IMR-90 (cell line): ENCODE data around the gene EPOP. TPM values are rescaled to one million over a fixed set of nuclear protein-coding genes. Genes with fewer than 3 reads are reported as not detected.
A peak's percentile ranks its signal among the peaks of the same experiment; 100 is the strongest.

Experiments
- ATAC-seq: fragments of 200-7000 bp; cut with Tn5 transposase; 2 replicates; pipeline ENCODE4 v1.9.1; 2020; ENCODE audit warnings: low read depth, mild to moderate bottlenecking, moderate library complexity
- BruUV-seq: library from RNA; stranded (reverse); fragments of 400-500 nt; replicated peaks from 2 replicates; lab custom pipeline; 2021; lab: Mats Ljungman, UMichigan
- CTCF ChIA-PET: fragments of 300-600 bp; formaldehyde crosslinking; extraction: SDS; loops from one replicate; lab custom pipeline; 2021; ENCODE audit warnings: antibody characterized with exemption; lab: Yijun Ruan, JAX
- POLR2A ChIA-PET: fragments of 300-600 bp; sonication (Branson Sonifier 250); formaldehyde crosslinking; loops from one replicate; lab custom pipeline; 2022; ENCODE audit warnings: antibody characterized with exemption; ENCODE audit not compliant: unreplicated experiment; lab: Charles Lee
- DNase-seq: peaks from one replicate; pipeline ENCODE4 v3.0.0; 2013
- H2AFZ ChIP-seq: replicated peaks from 2 replicates; pipeline ENCODE3; 2013; ENCODE audit warnings: low read length, mild to moderate bottlenecking; ENCODE audit not compliant: poor library complexity
- H2AK5ac ChIP-seq: 2 replicates; pipeline ENCODE4 v1.6.1; 2013; ENCODE audit warnings: low read depth, low read length, inconsistent platforms
- H2AK9ac ChIP-seq: replicated peaks from 2 replicates; pipeline ENCODE3; 2013; ENCODE audit warnings: mild to moderate bottlenecking, low read depth, low read length, moderate library complexity; ENCODE audit not compliant: poor library complexity
- H2BK120ac ChIP-seq: 2 replicates; pipeline ENCODE4 v1.6.1; 2013; ENCODE audit warnings: low read depth, low read length, inconsistent platforms
- H2BK15ac ChIP-seq: 3 replicates; pipeline ENCODE4 v1.6.1; 2013; ENCODE audit warnings: low read depth, low read length, inconsistent platforms
- H2BK20ac ChIP-seq: 2 replicates; pipeline ENCODE4 v1.6.1; 2013; ENCODE audit warnings: low read depth, mild to moderate bottlenecking, inconsistent platforms, low read length, moderate library complexity
- H2BK5ac ChIP-seq: 2 replicates; pipeline ENCODE4 v1.6.1; 2013; ENCODE audit warnings: mild to moderate bottlenecking, low read depth, low read length, inconsistent platforms; ENCODE audit not compliant: poor library complexity, severe bottlenecking
- H3K14ac ChIP-seq: replicated peaks from 2 replicates; pipeline ENCODE4 v1.6.1; 2013; ENCODE audit warnings: low read depth, low read length, inconsistent platforms
- H3K18ac ChIP-seq: 2 replicates; pipeline ENCODE4 v1.6.1; 2013; ENCODE audit warnings: low read depth, low read length, control low read depth
- H3K23ac ChIP-seq: 2 replicates; pipeline ENCODE4 v1.6.1; 2013; ENCODE audit warnings: low read depth, low read length, inconsistent platforms
- H3K27ac ChIP-seq: 2 replicates; pipeline ENCODE4 v1.5.1; 2013; ENCODE audit warnings: mild to moderate bottlenecking, control low read depth, low read length; ENCODE audit not compliant: insufficient read depth
- H3K27me3 ChIP-seq: 2 replicates; pipeline ENCODE4 v1.6.1; 2013; ENCODE audit warnings: low read length; ENCODE audit not compliant: control insufficient read depth, insufficient read depth
- H3K36me3 ChIP-seq: 2 replicates; pipeline ENCODE4 v1.6.1; 2013; ENCODE audit warnings: low read length, mixed read lengths; ENCODE audit not compliant: control insufficient read depth, insufficient read depth
- H3K4ac ChIP-seq: 2 replicates; pipeline ENCODE4 v1.6.1; 2013; ENCODE audit warnings: low read depth, low read length, inconsistent platforms
- H3K4me1 ChIP-seq: 2 replicates; pipeline ENCODE4 v1.6.1; 2013; ENCODE audit warnings: low read length, mixed read lengths; ENCODE audit not compliant: control insufficient read depth, insufficient read depth
- H3K4me2 ChIP-seq: 2 replicates; pipeline ENCODE4 v1.6.1; 2013; ENCODE audit warnings: low read depth, mild to moderate bottlenecking, control low read depth, low read length, moderate library complexity
- H3K4me3 ChIP-seq: 2 replicates; pipeline ENCODE4 v1.5.1; 2013; ENCODE audit warnings: low read depth, mild to moderate bottlenecking, control low read depth, low read length, moderate library complexity; ENCODE audit not compliant: insufficient read depth
- H3K56ac ChIP-seq: 2 replicates; pipeline ENCODE4 v1.6.1; 2013; ENCODE audit warnings: low read length, inconsistent platforms; ENCODE audit not compliant: insufficient read depth; ENCODE audit errors: extremely low read depth
- H3K79me1 ChIP-seq, 2 experiments: 2 replicates each; pipeline ENCODE4 v1.6.1; 2013; ENCODE audit warnings: low read length in 2 of 2, inconsistent platforms in 1 of 2, low read depth in 1 of 2
- H3K9ac ChIP-seq: 2 replicates; pipeline ENCODE4 v1.6.1; 2013; ENCODE audit warnings: low read depth, low read length, control low read depth
- H3K9me1 ChIP-seq: 2 replicates; pipeline ENCODE4 v1.6.1; 2013; ENCODE audit warnings: low read length, inconsistent platforms; ENCODE audit not compliant: insufficient read depth
- H3K9me3 ChIP-seq: 2 replicates; pipeline ENCODE4 v1.6.1; 2013; ENCODE audit warnings: low read length; ENCODE audit not compliant: control insufficient read depth, insufficient read depth
- H4K20me1 ChIP-seq: 2 replicates; pipeline ENCODE4 v1.6.1; 2013; ENCODE audit warnings: low read length, inconsistent platforms; ENCODE audit not compliant: insufficient read depth
- H4K5ac ChIP-seq: 2 replicates; pipeline ENCODE4 v1.6.1; 2013; ENCODE audit warnings: mild to moderate bottlenecking, low read depth, low read length, control low read depth
- H4K8ac ChIP-seq, 2 experiments: 2 replicates each; pipeline ENCODE4 v1.6.1; 2013; ENCODE audit warnings: low read depth in 2 of 2, low read length in 2 of 2, control low read depth in 1 of 2, inconsistent platforms in 1 of 2
- H4K91ac ChIP-seq: 2 replicates; pipeline ENCODE4 v1.6.1; 2013; ENCODE audit warnings: low read depth, low read length, inconsistent platforms; ENCODE audit not compliant: insufficient read depth
- MAZ ChIP-seq: IDR thresholded peaks from 2 replicates; pipeline ENCODE4 v1.6.1; 2012; ENCODE audit warnings: low read depth, mild to moderate bottlenecking, low read length, improper control_type of control experiment, moderate library complexity, borderline replicate concordance
- WGBS, 2 experiments: methylation state at CpG; one replicate each; pipeline versions ENCODE4 v1.1.5 to v1.1.7; 2013; ENCODE audit warnings: missing lambda C conversion rate in 2 of 2; ENCODE audit not compliant: insufficient read length in 1 of 2; ENCODE audit errors: extremely low coverage in 2 of 2; 5-methylcytosine and 5-hydroxymethylcytosine counted together
- dilution Hi-C: fragments of 300-500 bp; cut with HindIII; formaldehyde crosslinking; loops from one replicate; pipeline ENCODE4 v1.14.3; 2018; ENCODE audit warnings: low sequenced_read_pairs; ENCODE audit not compliant: unreplicated experiment
- in situ Hi-C: fragments of 300-500 bp; cut with MboI; formaldehyde crosslinking; loops from 3 replicates; pipeline ENCODE4 v1.14.3; 2019; ENCODE audit warnings: low sequenced_read_pairs, inconsistent platforms, mixed read lengths
- intact Hi-C: fragments of 100-400 bp; cut with micrococcal nuclease; formaldehyde crosslinking; loops from 2 replicates; pipeline ENCODE4 v1.10.0; 2022
- polyA plus RNA-seq, 3 experiments: library from polyadenylated mRNA; depleted of rRNA; stranded (reverse); fragments of >200 nt; gene quantifications; 2 replicates each; pipeline ENCODE4 v1.2.3, GENCODE V29; 2012; ENCODE audit warnings: low replicate concordance in 1 of 3
- total RNA-seq: library from RNA; depleted of rRNA; stranded (reverse); fragments of >200 nt; gene quantifications from 2 replicates; pipeline ENCODE4 v1.2.3, GENCODE V29; 2012
- TF ChIP-seq, protein P1 (sequence below): fragments of 150-350 bp; IDR thresholded peaks from 2 replicates; pipeline ENCODE4 v1.6.1; 2016; ENCODE audit warnings: low read depth, mild to moderate bottlenecking, low read length, moderate library complexity, borderline replicate concordance

Gene EPOP
- total and polyA plus RNA-seq, 2 of the 4 experiments (the other 2 are of a cell fraction): 0.36 to 0.82 TPM

DNA sequence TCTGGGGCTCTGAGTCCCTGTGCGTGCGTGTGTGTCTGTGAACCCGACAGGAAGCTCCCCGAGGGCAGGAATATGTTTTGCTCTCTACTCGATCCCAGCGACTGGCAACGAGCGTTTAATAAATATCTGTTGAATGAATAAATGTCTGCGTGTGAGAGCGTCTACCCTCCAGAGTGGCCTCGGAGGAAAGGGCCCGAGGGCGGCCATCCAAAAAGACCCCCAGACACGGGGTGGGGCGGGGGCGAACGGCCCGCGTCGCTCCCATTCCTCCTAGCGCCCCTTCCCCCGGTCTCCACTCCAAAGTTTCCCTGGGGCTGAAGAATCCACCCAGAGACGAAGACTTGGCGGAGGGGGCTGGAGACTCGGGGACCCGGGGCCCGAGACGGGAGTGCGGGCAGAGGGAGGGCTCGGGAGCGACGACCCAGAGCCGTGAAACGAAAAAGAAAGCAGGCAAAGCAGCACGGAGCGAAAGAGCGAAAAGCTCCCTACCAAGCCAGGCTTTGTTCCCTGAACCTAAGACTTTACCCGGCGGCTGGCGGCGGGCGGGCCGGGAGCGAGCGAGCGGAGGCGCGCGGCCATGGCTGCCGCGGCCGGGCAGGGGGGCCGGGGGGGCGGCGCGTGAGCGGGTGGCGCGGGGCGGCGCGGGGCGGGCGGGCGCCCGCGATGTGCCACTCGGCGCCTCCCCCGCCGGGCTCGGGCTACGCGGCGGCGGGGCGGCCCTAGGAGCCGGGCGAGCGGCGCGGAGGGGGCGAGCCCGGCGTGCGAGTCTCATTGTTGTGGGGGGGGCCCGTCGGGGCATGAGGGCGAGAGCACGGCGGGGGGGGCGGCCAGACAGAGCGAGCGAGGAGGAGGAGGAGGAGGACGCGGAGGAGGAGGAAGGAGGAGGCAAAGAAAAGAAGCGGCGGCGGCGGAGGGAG lies 30.1 kb upstream of the EPOP start, which contains the start of gene MLLT6:
Gene MLLT6 (plus strand): TSS at position 668 of the 917 bp plus-strand sequence. CDS start 360 bp downstream, outside the sequence.
- Histone ChIP-seq H2BK5ac (peak within 1 kb of the TSS; percentile 54), H3K18ac (peak within 1 kb of the TSS; percentile 37), H4K20me1 (peaks cover 23% of the 10 kb centered on the region; the same call in 1 of the 2 replicates), H3K9ac (peak within 1 kb of the TSS; percentile 83), H3K4ac (peak within 1 kb of the TSS; percentile 93), H3K4me3 (peak within 1 kb of the TSS; percentile 68), H2BK20ac (no peak within 1 kb of the TSS; the same call in 1 of the 2 replicates), H3K9me1 (peaks cover 13% of the 10 kb centered on the region; the same call in 1 of the 2 replicates), H2BK15ac (0 out of 3 replicates have a peak within 1 kb of the TSS, but pooled peaks have one; percentile 60), H2AK9ac (peak within 1 kb of the TSS; percentile 97), H2BK120ac (peak within 1 kb of the TSS; percentile 47), H3K79me1 (peaks cover 21 to 63% of the 10 kb centered on the region in 2 experiments; a peak in 3 of 4 replicates), H3K27ac (peak within 1 kb of the TSS; percentile 93), H2AFZ (peak within 1 kb of the TSS; percentile 90), H3K36me3 (peaks cover 15% of the 10 kb centered on the region; the same call in 1 of the 2 replicates), H3K9me3 (no peaks in the 10 kb centered on the region), H4K91ac (peak within 1 kb of the TSS; percentile 74), H4K8ac (peak within 1 kb of the TSS; percentile 93 to 99), H3K4me1 (peaks cover 17% of the 10 kb centered on the region), H4K5ac (peak within 1 kb of the TSS; percentile 62), H2AK5ac (peak within 1 kb of the TSS; percentile 57), H3K4me2 (peak within 1 kb of the TSS; percentile 93), H3K14ac (peak within 1 kb of the TSS; percentile 78), H3K23ac (peak within 1 kb of the TSS; percentile 99), H3K27me3 (no peaks in the 10 kb centered on the region), H3K56ac (peak within 1 kb of the TSS; percentile 54)
- TF ChIP-seq MAZ: peak; percentile 54; the same call in 1 of the 2 replicates
- TF ChIP-seq, protein P1, sequence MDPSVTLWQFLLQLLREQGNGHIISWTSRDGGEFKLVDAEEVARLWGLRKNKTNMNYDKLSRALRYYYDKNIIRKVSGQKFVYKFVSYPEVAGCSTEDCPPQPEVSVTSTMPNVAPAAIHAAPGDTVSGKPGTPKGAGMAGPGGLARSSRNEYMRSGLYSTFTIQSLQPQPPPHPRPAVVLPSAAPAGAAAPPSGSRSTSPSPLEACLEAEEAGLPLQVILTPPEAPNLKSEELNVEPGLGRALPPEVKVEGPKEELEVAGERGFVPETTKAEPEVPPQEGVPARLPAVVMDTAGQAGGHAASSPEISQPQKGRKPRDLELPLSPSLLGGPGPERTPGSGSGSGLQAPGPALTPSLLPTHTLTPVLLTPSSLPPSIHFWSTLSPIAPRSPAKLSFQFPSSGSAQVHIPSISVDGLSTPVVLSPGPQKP: no peak
- dilution Hi-C loops (no loop called here), in situ Hi-C loops (no loop called here), intact Hi-C loops (no loop called here)
- 0% methylated on average over 28 of the region's 100 CpGs; no CpG with 5 or more reads in 1 of the 2 experiments for WGBS, 2 experiments
- ATAC-seq (peak; percentile 64), DNase-seq (peak; percentile 71)
- no TSS peak for BruUV-seq
- ChIA-PET CTCF (no interaction called here), POLR2A (interaction anchor here (0.5 kb wide), 1 partner anchor 27 kb away, joined by 3 read pairs; no protein-coding TSS in a partner anchor)
